ENCODE results near the gene DNAL1.
A peak's percentile ranks its signal among the peaks of the same experiment; 100 is the strongest.

Gene DNAL1, protein sequence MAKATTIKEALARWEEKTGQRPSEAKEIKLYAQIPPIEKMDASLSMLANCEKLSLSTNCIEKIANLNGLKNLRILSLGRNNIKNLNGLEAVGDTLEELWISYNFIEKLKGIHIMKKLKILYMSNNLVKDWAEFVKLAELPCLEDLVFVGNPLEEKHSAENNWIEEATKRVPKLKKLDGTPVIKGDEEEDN

DNA sequence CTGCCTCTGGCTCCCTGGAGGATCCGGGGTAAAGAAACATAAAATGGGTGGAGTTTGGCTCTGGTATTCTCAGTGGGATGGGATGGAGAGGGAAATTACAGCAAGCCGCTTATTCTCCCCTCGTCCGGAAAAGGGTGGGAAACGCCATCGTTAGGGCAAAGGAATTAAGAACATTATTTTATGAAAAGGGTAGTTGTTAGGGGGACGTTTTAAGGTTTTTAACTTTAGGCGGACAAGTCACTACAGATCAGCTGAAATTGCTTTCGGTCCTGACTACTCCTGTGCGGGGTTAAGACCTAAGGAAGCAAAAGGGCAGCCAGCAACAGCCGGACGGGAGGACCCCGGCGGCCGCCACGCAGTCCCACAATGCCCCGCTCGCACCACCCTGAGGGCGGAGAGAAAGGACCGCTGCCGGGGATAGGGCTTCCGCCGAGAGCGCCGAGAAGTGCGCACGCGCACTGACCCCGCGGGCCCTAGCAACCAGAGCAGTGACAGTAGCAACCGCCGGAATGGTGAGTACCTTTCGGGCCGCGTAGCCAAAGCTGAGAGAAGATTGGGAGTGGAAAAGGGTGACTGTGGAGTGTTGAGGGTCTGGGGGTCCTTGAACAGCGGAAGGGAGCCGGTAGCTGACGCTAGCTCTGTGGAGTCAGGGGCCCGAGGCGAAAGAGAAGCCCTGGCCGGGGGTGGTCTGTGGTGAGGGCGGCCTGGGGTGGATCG is at the start of gene DNAL1:
DNAL1 (plus strand) TSS at position 456 of the 717 bp plus-strand sequence; CDS start at position 510, 54 bp downstream.
- DNase-seq = peak; percentile 92
- peak within 1 kb of the TSS; percentile 86 for H3K4me2 ChIP-seq (ENCODE audit: insufficient read depth, low read length)
- no peaks in the 10 kb centered on the region for H4K20me1 ChIP-seq (ENCODE audit: insufficient read depth, low read length)
- H3K9me3 ChIP-seq (ENCODE audit: insufficient read depth, low read length, severe bottlenecking) = no peaks in the 10 kb centered on the region
- peak; percentile 99 for ATAC-seq (ENCODE audit: insufficient read depth, low read depth)
- H3K79me2 ChIP-seq (ENCODE audit: insufficient read depth, low read length) = peaks cover 13% of the 10 kb centered on the region
- no peaks in the 10 kb centered on the region for H3K27me3 ChIP-seq (ENCODE audit: insufficient read depth, low read length, poor library complexity)
- peak within 1 kb of the TSS; percentile 84 to 91 for H3K4me3 ChIP-seq (ENCODE audit: low read depth in 1 of 2, low read length in 2 of 2)
- H2AFZ ChIP-seq (ENCODE audit: low read depth, low read length) = peak within 1 kb of the TSS; percentile 97
- no peaks in the 10 kb centered on the region for H3K36me3 ChIP-seq (ENCODE audit: insufficient read depth, low read length)
- H3K27ac ChIP-seq (ENCODE audit: low read length) = peak within 1 kb of the TSS; percentile 87
- H3K4me1 ChIP-seq (ENCODE audit: insufficient read depth, low read length) = peaks cover 22% of the 10 kb centered on the region
- peak within 1 kb of the TSS; percentile 69 for H3K9ac ChIP-seq (ENCODE audit: low read depth, low read length)
- TF ChIP-seq, protein P1, sequence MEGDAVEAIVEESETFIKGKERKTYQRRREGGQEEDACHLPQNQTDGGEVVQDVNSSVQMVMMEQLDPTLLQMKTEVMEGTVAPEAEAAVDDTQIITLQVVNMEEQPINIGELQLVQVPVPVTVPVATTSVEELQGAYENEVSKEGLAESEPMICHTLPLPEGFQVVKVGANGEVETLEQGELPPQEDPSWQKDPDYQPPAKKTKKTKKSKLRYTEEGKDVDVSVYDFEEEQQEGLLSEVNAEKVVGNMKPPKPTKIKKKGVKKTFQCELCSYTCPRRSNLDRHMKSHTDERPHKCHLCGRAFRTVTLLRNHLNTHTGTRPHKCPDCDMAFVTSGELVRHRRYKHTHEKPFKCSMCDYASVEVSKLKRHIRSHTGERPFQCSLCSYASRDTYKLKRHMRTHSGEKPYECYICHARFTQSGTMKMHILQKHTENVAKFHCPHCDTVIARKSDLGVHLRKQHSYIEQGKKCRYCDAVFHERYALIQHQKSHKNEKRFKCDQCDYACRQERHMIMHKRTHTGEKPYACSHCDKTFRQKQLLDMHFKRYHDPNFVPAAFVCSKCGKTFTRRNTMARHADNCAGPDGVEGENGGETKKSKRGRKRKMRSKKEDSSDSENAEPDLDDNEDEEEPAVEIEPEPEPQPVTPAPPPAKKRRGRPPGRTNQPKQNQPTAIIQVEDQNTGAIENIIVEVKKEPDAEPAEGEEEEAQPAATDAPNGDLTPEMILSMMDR (IDR thresholded peaks at IDR 0.05; ENCODE audit: borderline replicate concordance, extremely low read depth, low read length, poor library complexity, severe bottlenecking) = no peak
- no peak for TF ChIP-seq EZH2 (IDR thresholded peaks at IDR 0.05; ENCODE audit: borderline replicate concordance, low read depth, low read length, severe bottlenecking)

DNA sequence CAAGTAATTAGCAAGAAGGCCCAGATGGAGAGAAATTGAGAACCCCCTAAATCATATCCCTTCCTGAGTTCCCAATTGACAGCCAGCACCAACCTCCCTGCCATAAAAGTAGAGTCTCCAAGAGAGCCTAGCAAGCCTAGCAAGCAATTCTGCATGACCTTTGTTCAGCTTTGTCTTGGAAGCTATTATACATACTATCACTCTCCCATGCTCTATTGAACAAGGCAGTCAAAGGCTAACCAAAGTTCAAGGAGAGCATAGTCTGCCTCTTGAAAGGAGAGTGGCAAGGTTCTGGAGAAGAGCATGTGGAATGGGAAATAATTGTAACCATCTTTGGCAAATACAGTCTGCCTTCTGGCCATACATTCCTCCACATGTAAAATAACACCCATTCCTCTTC is 45.3 kb upstream of the DNAL1 start:
- Histone ChIP-seq H3K36me3 (ENCODE audit: insufficient read depth, low read length) (no peaks in the 10 kb centered on the region), H3K27me3 (ENCODE audit: insufficient read depth, low read length, poor library complexity) (no peaks in the 10 kb centered on the region), H3K9ac (ENCODE audit: low read depth, low read length) (no peak overlapping the region), H3K79me2 (ENCODE audit: insufficient read depth, low read length) (no peaks in the 10 kb centered on the region), H3K27ac (ENCODE audit: low read length) (no peak overlapping the region), H2AFZ (ENCODE audit: low read depth, low read length) (no peak overlapping the region), H3K4me2 (ENCODE audit: insufficient read depth, low read length) (no peak overlapping the region), H3K4me3 (ENCODE audit: low read depth in 1 of 2, low read length in 2 of 2) (no peak overlapping the region), H3K4me1 (ENCODE audit: insufficient read depth, low read length) (no peaks in the 10 kb centered on the region), H4K20me1 (ENCODE audit: insufficient read depth, low read length) (no peaks in the 10 kb centered on the region), H3K9me3 (ENCODE audit: insufficient read depth, low read length, severe bottlenecking) (no peaks in the 10 kb centered on the region)
- DNase-seq (no peak), ATAC-seq (ENCODE audit: insufficient read depth, low read depth) (no peak)
- TF ChIP-seq EZH2 (IDR thresholded peaks at IDR 0.05; ENCODE audit: borderline replicate concordance, low read depth, low read length, severe bottlenecking) = no peak
- TF ChIP-seq, protein P1 (IDR thresholded peaks at IDR 0.05; ENCODE audit: borderline replicate concordance, extremely low read depth, low read length, poor library complexity, severe bottlenecking) = no peak

DNA sequence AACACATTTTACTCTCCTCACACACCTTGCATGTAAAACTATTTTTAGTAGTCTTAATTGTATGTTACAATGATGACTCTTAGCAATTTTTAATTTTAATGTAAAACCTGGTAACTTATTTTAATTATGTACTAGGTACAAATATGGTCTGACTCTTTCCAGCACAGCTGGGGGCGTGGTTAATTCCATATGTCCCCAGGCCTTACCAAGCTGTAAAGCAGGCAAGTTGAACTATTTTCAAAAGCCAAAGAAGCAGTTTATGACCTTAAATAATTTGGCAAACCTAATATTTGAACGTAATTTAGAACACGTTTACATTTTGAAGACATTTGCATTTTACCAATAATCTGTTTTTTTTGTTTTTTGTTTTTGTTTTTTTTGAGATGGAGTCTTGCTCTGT is 41.8 kb upstream of the DNAL1 start:
- no peak for ATAC-seq (ENCODE audit: insufficient read depth, low read depth)

More for the DNA sequence above, 41.8 kb upstream of the DNAL1 start:
- Histone ChIP-seq H3K9ac (ENCODE audit: low read depth, low read length) (no peak overlapping the region), H3K27ac (ENCODE audit: low read length) (no peak overlapping the region), H3K9me3 (ENCODE audit: insufficient read depth, low read length, severe bottlenecking) (no peaks in the 10 kb centered on the region), H2AFZ (ENCODE audit: low read depth, low read length) (no peak overlapping the region), H4K20me1 (ENCODE audit: insufficient read depth, low read length) (no peaks in the 10 kb centered on the region), H3K36me3 (ENCODE audit: insufficient read depth, low read length) (no peaks in the 10 kb centered on the region), H3K27me3 (ENCODE audit: insufficient read depth, low read length, poor library complexity) (no peaks in the 10 kb centered on the region), H3K79me2 (ENCODE audit: insufficient read depth, low read length) (no peaks in the 10 kb centered on the region), H3K4me3 (ENCODE audit: low read depth in 1 of 2, low read length in 2 of 2) (no peak overlapping the region), H3K4me1 (ENCODE audit: insufficient read depth, low read length) (no peaks in the 10 kb centered on the region), H3K4me2 (ENCODE audit: insufficient read depth, low read length) (no peak overlapping the region)
- no peak for TF ChIP-seq EZH2 (IDR thresholded peaks at IDR 0.05; ENCODE audit: borderline replicate concordance, low read depth, low read length, severe bottlenecking)
- TF ChIP-seq, protein P1 (IDR thresholded peaks at IDR 0.05; ENCODE audit: borderline replicate concordance, extremely low read depth, low read length, poor library complexity, severe bottlenecking) = no peak
- no peak for DNase-seq
